HG02870 (cell line): ENCODE measurements around the gene MYDGF.
A peak's percentile ranks its signal among the peaks of the same experiment; 100 is the strongest.
"Not testable (repeated sequence)": the region's sequence is repeated elsewhere in the genome, so short reads cannot be mapped to it uniquely, and the experiment has no call there.

ENCODE experiments used
- ATAC-seq: cut with Tn5 transposase; IDR thresholded peaks from one replicate; pipeline ENCODE4 v1.9.1; 2021; ENCODE audit warnings: mild to moderate bottlenecking, moderate library complexity; ENCODE audit not compliant: unreplicated experiment

The MYDGF gene

DNA sequence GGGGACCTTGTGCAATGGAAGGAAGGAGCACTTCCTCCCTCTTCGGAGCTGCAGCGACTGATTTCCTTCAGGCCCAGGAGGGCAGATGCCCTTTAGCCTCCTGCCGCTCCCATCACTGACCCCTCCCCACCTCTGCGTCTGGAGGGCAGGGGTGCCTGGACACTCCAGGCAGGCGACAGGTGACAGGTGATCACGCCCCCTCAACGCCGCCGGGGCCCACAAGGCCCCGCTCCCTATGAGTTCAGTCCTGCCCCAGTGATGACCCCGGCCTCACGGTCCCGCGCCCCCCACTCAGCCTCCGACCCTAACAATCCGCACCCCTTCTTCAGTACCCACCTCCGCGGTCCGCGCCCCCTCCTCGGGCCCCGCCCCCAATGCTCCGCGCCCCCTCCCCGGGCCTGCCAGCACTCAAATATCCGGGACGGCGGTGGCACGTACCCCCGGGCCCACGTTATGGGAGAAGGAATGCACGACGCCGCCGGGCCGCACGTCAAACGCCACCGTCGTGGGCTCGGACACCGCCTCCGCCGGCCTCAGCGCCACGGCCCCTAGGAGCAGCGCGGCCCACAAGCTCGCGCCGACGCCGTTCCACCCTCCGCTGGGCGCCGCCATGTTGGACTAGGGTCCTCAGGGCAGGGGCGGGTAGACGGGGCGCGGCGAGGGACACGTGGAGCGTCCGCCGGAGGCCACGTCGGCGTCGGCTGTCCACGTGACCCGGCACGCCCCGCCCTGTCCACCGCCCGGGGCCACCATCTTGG, at the start of gene MYDGF:
MYDGF (minus strand) TSS at position 620 of the 758 bp plus-strand sequence; CDS start at position 612, 8 bp downstream.
- ATAC-seq, result peak; percentile 79

DNA sequence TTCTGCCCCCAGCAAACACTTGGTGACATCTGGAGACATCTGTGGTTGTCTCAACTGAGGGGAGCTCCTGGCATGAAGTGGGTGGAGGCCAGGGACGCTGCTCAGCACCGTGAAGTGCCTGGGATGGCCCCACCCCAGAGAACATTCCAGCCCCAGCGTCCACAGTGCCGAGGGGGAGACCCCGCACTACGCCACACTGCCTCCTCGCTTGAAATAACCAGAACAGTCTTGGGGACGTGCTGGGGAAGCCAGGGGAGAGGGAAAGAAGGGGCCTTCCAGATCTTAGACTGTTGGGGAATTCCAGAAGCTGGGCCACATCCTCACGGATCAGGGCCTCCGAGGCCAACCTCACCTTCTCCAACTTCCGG, 49.3 kb upstream of the MYDGF start:
- no peak for ATAC-seq

DNA sequence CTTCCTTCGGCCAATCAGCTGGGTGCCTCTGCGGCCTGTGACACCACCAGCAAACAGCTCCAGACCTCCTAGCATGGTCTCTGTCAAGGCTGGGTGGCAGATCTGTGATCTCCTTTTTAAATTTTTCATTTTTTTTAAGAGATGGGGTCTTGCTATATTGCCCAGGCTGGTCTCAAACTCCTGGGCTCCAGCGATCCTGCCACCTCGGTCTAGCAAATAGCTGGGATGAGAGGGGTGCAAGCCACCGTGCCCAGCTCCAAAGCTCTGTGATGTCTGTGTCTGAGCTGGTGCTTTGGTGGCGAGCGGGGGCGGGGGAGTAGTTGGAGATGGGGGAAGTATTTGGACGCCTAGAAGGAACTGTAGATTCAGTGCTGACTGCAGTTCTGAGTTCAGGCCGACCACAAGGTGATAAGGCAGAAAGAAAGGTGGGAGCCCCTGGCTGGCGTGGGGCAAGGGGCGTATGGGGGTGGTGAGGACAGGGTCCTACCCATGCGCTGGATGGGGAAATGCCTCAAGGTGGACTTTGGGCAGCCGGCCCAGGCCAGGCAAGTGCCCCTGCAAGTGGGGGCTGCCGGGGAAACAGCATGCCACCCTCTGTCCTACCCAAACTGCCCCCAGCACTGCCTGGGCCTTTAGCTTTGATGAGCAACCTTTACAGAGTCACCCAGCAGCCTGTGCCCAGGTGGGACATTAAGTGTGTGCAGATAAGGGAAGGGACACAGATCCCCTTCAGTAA, 48.0 kb upstream of the MYDGF start:
- no peak for ATAC-seq

GRCh38 chr19:4717191-4717965, 47.2 kb upstream of the MYDGF start:
- ATAC-seq, result no peak

DNA sequence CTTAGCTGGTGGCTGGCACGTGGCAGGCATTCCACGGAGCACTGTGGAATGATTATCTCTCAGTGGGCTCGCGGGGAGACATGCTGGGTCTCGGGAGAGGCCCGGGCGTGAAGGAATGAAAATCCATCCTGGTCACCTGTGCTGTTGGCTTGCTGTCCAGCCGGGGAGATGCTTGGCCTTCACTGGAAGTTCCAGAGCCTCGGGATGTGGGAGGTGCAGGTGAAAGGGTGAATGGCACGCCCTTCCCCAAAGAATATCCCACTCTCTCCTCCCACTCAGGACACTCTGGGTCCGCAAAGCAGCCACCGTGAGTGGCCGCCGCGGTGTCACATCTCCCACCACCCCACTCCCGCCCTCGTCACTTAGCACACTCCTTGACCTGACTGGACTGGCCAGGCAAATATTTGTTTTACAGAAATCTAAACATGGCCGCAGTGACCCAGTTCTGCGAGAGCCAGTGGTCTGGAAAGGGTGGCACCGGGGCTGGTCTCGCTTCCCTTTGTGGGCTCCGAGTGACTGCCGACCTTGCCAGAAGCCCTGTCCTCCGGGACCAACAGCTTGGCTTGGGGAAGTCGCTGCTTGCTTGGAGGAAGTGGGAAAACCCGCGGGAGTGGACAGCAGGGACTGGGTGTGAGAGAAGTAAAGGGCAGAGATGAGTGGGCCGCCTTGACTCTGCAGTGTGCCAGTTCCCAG, 45.5 kb upstream of the MYDGF start:
- ATAC-seq, result no peak

DNA sequence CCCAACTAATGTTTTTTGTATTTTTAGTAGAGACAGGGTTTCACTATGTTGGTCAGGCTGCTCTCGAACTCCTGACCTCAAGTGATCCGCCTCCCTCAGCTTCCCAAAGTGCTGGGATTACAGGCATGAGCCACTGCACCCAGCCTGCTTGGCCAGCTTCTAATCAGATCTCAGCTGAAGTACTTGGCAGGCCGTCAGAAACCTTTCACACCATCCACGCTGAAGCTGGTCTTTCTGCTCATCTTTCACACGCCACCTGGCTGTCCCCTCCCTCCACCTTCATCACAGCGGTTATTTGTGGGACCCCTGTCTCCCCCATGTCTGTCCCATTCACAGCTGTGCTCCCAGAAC, 45.0 kb upstream of the MYDGF start:
- ATAC-seq, result not testable (repeated sequence)

DNA sequence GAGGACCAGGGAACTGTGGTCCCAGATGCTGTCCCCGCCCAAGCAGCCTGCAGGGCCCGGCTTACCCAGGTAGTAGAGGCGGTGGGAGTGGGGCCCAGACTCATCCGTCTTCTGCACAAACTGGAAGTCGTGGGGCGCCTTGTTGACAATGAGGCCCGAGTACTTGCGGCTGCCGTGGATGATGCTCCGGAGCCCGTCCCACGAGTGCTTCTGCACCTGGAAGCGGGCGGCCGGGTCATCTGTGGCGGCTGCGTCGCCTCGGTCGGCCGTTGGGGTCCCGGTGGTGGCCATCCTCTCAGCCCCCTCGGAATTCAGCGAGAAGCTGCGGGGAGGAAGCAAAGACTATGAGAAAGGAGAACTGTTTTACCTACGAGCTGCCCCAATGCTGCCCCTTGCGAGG, 43.9 kb upstream of the MYDGF start:
- no peak for ATAC-seq

GRCh38 chr19:4713384-4713951, 43.3 kb upstream of the MYDGF start:
- no peak for ATAC-seq

DNA sequence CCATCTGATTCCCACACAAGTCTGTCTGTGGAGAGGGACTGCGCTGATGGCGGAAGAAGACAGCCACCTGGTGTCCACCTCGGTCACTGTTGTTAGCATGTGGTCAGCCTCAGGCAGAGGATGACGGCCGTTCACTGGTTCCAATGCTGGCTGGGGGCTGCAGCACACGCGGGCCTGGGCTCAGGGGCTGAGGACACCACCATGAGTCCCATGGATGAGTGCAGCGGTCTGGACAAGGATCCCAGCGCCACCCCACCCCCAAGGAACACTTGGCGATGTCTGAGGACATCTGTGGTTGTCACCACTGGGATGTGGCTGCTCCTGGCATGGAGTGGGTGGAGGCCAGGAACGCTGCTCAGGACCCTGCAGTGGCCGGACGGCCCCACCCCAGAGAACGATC, 42.6 kb upstream of the MYDGF start:
- ATAC-seq, result no peak

DNA sequence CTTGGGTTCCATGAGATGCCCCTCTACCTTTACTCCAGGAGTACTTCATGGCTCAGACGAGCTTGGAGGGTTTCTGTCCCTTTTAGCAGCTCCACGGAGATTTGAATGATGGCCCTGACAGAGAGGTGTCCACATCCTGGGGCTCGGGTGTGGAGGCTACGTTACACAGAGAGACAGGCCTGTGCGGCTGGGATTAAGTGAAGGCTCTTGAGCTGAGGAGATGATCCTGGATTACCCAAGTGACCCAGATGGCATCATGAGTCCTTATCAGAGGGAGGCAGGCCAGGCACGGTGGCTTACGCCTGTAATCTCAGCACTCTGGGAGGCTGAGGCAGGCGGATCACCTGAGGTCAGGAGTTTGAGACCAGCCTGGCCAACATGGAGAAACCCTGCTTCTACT, 41.1 kb upstream of the MYDGF start:
- no peak for ATAC-seq

DNA sequence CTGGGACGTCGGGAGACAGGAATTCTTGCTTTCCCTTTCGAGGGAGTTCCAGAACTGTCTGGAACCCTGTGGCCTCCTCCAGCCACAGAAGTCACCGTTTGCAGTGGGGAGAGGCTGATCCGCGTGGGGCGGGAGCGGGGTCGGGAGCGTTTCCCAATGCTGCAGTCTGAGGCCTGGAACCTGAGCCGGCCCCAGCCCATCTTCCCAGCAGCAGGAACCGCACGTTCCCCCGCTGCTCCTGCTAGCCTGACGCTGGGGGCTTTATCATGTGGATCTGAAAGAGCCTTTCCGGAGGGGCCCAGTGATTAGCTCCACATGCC, 40.1 kb upstream of the MYDGF start:
- ATAC-seq, result no peak

DNA sequence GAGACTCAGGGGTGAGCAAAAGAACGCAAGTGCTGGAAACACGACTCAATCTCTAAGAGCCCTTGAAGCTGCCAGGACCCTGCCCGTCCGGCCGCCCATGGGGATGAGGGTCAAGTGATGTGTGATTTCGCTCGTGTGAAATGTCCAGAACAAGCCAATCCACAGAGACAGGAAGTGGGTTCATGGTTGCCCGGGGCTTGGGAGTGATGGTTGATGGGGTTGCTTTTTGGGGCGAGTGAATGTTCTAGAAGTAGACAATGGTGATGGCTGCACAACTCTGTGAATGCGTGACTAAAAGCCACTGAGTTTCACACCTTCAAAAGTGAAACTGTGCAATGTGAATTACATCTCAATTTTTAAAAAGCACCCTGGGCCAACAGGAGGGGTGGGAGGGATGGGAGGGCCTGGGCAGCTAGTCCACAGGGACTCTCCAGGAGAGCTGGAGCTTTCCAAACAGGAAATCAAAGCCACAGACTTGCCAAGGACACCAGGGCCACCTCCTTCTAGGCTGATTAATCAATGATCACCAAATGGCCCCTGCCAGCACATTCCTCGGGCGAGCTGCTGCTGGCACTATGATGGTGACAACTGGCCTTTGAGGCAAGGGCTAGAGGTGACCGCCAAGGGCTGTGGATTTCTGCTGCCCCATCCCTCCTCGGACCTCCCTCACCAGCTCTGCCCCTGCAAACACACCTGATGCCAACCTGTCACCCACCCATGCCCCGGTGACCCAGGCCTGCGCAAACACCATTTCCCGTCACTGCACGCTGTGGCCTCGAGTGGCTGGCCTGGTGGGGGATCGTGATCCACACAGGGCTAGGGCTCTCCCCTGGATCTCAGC, 39.5 kb upstream of the MYDGF start:
- ATAC-seq, result no peak

- no peak for ATAC-seq
Observed at GRCh38 chr19:4707956-4708650, 38.0 kb upstream of the MYDGF start.

- no peak for ATAC-seq
Observed at GRCh38 chr19:4707322-4707721, 37.2 kb upstream of the MYDGF start.

DNA sequence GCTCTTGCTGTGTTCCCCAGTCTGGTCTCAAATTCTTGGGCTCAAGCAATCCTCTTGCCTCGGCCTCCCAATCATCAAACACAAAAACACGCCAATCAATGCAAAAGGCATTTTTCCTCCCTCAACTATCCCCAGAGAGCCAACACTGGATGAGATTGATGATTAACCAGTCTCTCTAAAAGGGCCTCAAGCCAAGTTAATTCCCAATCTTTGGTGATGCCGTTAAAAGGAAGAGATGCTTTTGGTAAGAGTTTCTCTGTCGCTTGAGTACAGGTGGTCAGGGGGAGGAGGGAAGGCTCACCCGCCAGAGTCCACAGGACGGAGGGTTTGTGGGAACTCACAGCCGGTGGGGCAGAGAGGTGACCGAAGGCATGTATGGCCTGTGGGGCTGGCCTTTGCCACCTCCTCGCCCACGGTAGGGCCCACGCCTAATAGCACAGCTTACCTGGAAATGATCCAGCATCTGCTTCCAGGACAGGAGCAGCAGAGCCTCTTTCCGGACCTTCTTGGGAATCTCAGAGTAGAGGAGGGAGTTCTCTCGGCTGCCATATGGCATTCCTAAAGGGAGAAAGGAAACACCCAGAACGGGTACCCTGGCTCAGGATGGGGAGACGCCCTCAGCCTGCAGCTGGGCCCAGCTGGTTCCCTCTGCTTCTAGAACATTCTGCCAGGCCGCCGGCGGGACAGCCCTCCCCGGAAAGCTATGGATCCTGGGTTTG, 35.4 kb upstream of the MYDGF start:
- ATAC-seq, result no peak

GRCh38 chr19:4704317-4704673, 34.2 kb upstream of the MYDGF start:
- ATAC-seq, result no peak

- no peak for ATAC-seq
Observed at GRCh38 chr19:4703671-4704316, 33.7 kb upstream of the MYDGF start.

DNA sequence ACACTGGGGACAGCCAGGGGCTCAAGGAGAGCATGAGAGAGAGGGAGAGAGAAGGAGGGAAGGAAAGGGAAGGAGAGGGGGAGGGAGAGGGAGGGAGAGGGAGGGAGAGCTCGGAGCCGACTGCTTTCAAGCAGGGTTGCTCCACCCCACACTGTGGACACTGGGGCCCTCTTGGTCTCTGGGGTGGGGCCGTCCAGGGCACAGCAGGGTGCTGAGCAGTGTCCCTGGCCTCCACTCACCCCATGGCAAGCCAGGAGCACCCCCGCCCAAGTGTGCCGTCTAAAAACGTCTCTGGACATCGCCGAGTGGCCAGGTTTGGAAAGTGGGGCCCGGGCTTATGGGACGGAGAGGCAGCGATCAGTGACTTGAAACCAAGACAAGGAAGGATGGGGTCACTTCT, 32.6 kb upstream of the MYDGF start:
- no peak for ATAC-seq

- no peak for ATAC-seq
Observed at GRCh38 chr19:4701557-4701956, 31.4 kb upstream of the MYDGF start.
